Body of pancreas (tissue), 4 donors: ENCODE measurements around the gene CCDC106. TPM values are rescaled to one million over a fixed set of nuclear protein-coding genes. Genes with fewer than 3 reads are reported as not detected.

Experiments used
- ATAC-seq: fragments of 150-250 bp; one replicate; pipeline ENCODE4 v1.9.1; 2016
- DNase-seq, 4 donors: peaks; one replicate each; pipeline ENCODE4 v3.0.0-alpha.2; 2019
- H3K27ac ChIP-seq, 4 donors: fragments of 200-600 bp; sonication (generic); 1 replicate in 3 of 4; 2 replicates in 1 of 4; pipeline versions ENCODE4 v1.5.1 to v1.6.1; 2016 to 2019; ENCODE audit warnings: mild to moderate bottlenecking in 1 of 4, mixed read lengths in 1 of 4, moderate library complexity in 1 of 4
- H3K27me3 ChIP-seq, 2 donors: fragments of 200-600 bp; sonication (generic); one replicate each; pipeline ENCODE4 v1.6.0; 2016; ENCODE audit warnings: mild to moderate bottlenecking in 1 of 2
- H3K36me3 ChIP-seq, 2 donors: fragments of 200-600 bp; sonication (generic); replicated peaks in 1 of 2; 2 replicates each; pipeline ENCODE4 v1.5.1; 2016; ENCODE audit warnings: low read depth in 2 of 2; ENCODE audit not compliant: insufficient read depth in 1 of 2
- H3K4me1 ChIP-seq: fragments of 200-600 bp; sonication (generic); one replicate; pipeline ENCODE4 v1.6.0; 2016
- H3K4me3 ChIP-seq, 2 donors: fragments of 200-600 bp; sonication (generic); 1 replicate in 1 of 2; 2 replicates in 1 of 2; pipeline ENCODE4 v1.5.1; 2016 to 2019
- H3K9me3 ChIP-seq, 3 donors: fragments of 200-600 bp; sonication (generic); 1 replicate in 2 of 3; 2 replicates in 1 of 3; pipeline ENCODE4 v1.5.1; 2016
- CTCF ChIP-seq, 7 experiments: fragments of 450-650 bp in 4 of 7; fragments of 200-600 bp in 3 of 7; sonication (generic) in 3 of 7; IDR thresholded peaks; one replicate each; pipeline ENCODE4 v1.5.1; 2016 to 2019; ENCODE audit warnings: antibody characterized with exemption in 7 of 7
- POLR2A ChIP-seq, 3 donors: fragments of 450-650 bp; IDR thresholded peaks; one replicate each; pipeline ENCODE4 v1.6.1; 2016; ENCODE audit warnings: antibody characterized with exemption in 3 of 3, mild to moderate bottlenecking in 2 of 3
- WGBS, 2 donors: methylation state at CpG; one replicate each; pipeline ENCODE4 v1.1.5; 2017; 5-methylcytosine and 5-hydroxymethylcytosine counted together
- intact Hi-C: fragments of 100-400 bp; cut with DNase I; formaldehyde crosslinking; loops from one replicate; pipeline ENCODE4 v1.15.1; 2023
- total RNA-seq, 2 donors: library from RNA; depleted of rRNA; stranded (reverse); fragments of >200 nt; gene quantifications; one replicate each; pipeline ENCODE4 v1.1.0, GENCODE V29; 2016

CCDC106 gene
- total RNA-seq, 2 donors from 2014 or later, result 5.9 to 15.0 TPM

- Histone ChIP-seq H3K4me3 (no peak overlapping the region), H3K4me1 (peaks cover 35% of the 10 kb centered on the region), H3K9me3 (no peaks in the 10 kb centered on the region), H3K27ac (no peak overlapping the region), H3K27me3 (no peaks in the 10 kb centered on the region), H3K36me3 (peaks cover 12 to 30% of the 10 kb centered on the region in 2 donors)
- intact Hi-C loops, result no loop called here
- ATAC-seq (no peak), DNase-seq (no peak)
- TF ChIP-seq POLR2A (IDR thresholded peaks at IDR 0.05), result no peak
- no peak for TF ChIP-seq CTCF (IDR thresholded peaks at IDR 0.05)
- 87 to 92% methylated on average over 26 to 29 of the region's 37 CpGs for WGBS, 2 donors
These were observed 10.9 kb downstream of the CCDC106 start for GRCh38 chr19:55658846-55659459.

GRCh38 chr19:55659822-55660221, 11.8 kb downstream of the CCDC106 start:
- no peak for ATAC-seq
- peaks cover 12 to 36% of the 10 kb centered on the region in 2 donors for H3K36me3 ChIP-seq
- no peak overlapping the region for H3K4me3 ChIP-seq
- no peak for TF ChIP-seq CTCF (IDR thresholded peaks at IDR 0.05)
- no peak for TF ChIP-seq POLR2A (IDR thresholded peaks at IDR 0.05)
- peaks cover 35% of the 10 kb centered on the region for H3K4me1 ChIP-seq
- no peaks in the 10 kb centered on the region for H3K27me3 ChIP-seq
- WGBS, 2 donors, result 65 to 71% methylated on average over 9 of the region's 9 CpGs
- DNase-seq, result no peak
- H3K27ac ChIP-seq, result no peak overlapping the region
- no peaks in the 10 kb centered on the region for H3K9me3 ChIP-seq
- intact Hi-C loops, result no loop called here

- WGBS, 2 donors, result 86 to 91% methylated on average over 9 to 12 of the region's 12 CpGs
- Histone ChIP-seq H3K27ac (no peak overlapping the region), H3K4me3 (no peak overlapping the region), H3K27me3 (no peaks in the 10 kb centered on the region), H3K4me1 (peaks cover 35% of the 10 kb centered on the region), H3K9me3 (no peaks in the 10 kb centered on the region), H3K36me3 (peaks cover 12 to 39% of the 10 kb centered on the region in 2 donors)
- intact Hi-C loops, result no loop called here
- TF ChIP-seq CTCF (IDR thresholded peaks at IDR 0.05) (no peak), POLR2A (IDR thresholded peaks at IDR 0.05) (no peak)
- ATAC-seq (no peak), DNase-seq (no peak)
These were observed 12.4 kb downstream of the CCDC106 start for GRCh38 chr19:55660404-55660803.

GRCh38 chr19:55660991-55661390, 13.0 kb downstream of the CCDC106 start:
- Histone ChIP-seq H3K27me3 (no peaks in the 10 kb centered on the region), H3K36me3 (peaks cover 17 to 42% of the 10 kb centered on the region in 2 donors), H3K27ac (no peak overlapping the region), H3K4me1 (peaks cover 31% of the 10 kb centered on the region), H3K9me3 (no peaks in the 10 kb centered on the region), H3K4me3 (no peak overlapping the region)
- TF ChIP-seq POLR2A (IDR thresholded peaks at IDR 0.05) (no peak), CTCF (IDR thresholded peaks at IDR 0.05) (no peak)
- intact Hi-C loops, result no loop called here
- DNase-seq, result no peak
- WGBS, 2 donors, result 74 to 77% methylated on average over 16 of the region's 16 CpGs
- ATAC-seq, result no peak

- no peak overlapping the region for H3K27ac ChIP-seq
- H3K36me3 ChIP-seq, result peaks cover 19 to 50% of the 10 kb centered on the region in 2 donors
- no peaks in the 10 kb centered on the region for H3K9me3 ChIP-seq
- H3K27me3 ChIP-seq, result no peaks in the 10 kb centered on the region
- H3K4me1 ChIP-seq, result peaks cover 23% of the 10 kb centered on the region
- intact Hi-C loops, result no loop called here
- TF ChIP-seq POLR2A (IDR thresholded peaks at IDR 0.05), result no peak
- TF ChIP-seq CTCF (IDR thresholded peaks at IDR 0.05), result no peak
- ATAC-seq (no peak), DNase-seq (no peak)
- 70 to 73% methylated on average over 7 of the region's 7 CpGs for WGBS, 2 donors
- no peak overlapping the region for H3K4me3 ChIP-seq
These were observed 13.8 kb downstream of the CCDC106 start for GRCh38 chr19:55661826-55662225.
